Colonic mucosa (tissue), 4 donors: ENCODE measurements around the gene RAPGEF4. TPM values are rescaled to one million over a fixed set of nuclear protein-coding genes. Genes with fewer than 3 reads are reported as not detected.
A peak's percentile ranks its signal among the peaks of the same experiment; 100 is the strongest.

ENCODE experiments used
- DNase-seq: peaks from one replicate; pipeline ENCODE4 v3.0.0-alpha.2; 2020
- H3K27ac ChIP-seq: fragments of 200-600 bp; one replicate; pipeline ENCODE4 v1.8.0; 2021
- H3K27me3 ChIP-seq: fragments of 200-600 bp; one replicate; pipeline ENCODE4 v1.8.0; 2021
- H3K36me3 ChIP-seq: fragments of 200-600 bp; one replicate; pipeline ENCODE4 v1.8.0; 2021
- H3K4me1 ChIP-seq: fragments of 200-600 bp; one replicate; pipeline ENCODE4 v1.8.0; 2021; ENCODE audit warnings: mild to moderate bottlenecking
- H3K4me3 ChIP-seq: fragments of 200-600 bp; one replicate; pipeline ENCODE4 v1.8.0; 2021
- H3K9ac ChIP-seq, 2 donors: one replicate each; pipeline ENCODE4 v1.7.0; 2013; ENCODE audit warnings: control low read depth in 2 of 2, low read depth in 2 of 2, low read length in 2 of 2
- H3K9me3 ChIP-seq: fragments of 200-600 bp; one replicate; pipeline ENCODE4 v1.8.0; 2021
- intact Hi-C: fragments of 100-400 bp; cut with DNase I; formaldehyde crosslinking; loops from one replicate; pipeline ENCODE4 v1.14.1; 2022
- total RNA-seq, 2 donors: library from RNA; stranded (reverse); fragmentation: NEBNext Ultra II Directional in 1 of 2; extraction: Animal tissue kit (Norgen Biotek cat#: 25700) in 1 of 2; gene quantifications; one replicate each; pipeline ENCODE4 v1.2.1, GENCODE V29; 2021
- TF ChIP-seq, protein P1 (sequence below): fragments of 200-600 bp; IDR thresholded peaks from one replicate; pipeline ENCODE4 v1.8.0; 2022; ENCODE audit warnings: antibody characterized with exemption, mild to moderate bottlenecking
- donor health status: healthy.
- donor health status: DM: no; HTN: no; CAD: no.
- donor health status: DM: no; HTN: no; CAD: no.

Gene RAPGEF4
- total RNA-seq, 2 donors from 2014 or later = 1.3 to 1.5 TPM

DNA sequence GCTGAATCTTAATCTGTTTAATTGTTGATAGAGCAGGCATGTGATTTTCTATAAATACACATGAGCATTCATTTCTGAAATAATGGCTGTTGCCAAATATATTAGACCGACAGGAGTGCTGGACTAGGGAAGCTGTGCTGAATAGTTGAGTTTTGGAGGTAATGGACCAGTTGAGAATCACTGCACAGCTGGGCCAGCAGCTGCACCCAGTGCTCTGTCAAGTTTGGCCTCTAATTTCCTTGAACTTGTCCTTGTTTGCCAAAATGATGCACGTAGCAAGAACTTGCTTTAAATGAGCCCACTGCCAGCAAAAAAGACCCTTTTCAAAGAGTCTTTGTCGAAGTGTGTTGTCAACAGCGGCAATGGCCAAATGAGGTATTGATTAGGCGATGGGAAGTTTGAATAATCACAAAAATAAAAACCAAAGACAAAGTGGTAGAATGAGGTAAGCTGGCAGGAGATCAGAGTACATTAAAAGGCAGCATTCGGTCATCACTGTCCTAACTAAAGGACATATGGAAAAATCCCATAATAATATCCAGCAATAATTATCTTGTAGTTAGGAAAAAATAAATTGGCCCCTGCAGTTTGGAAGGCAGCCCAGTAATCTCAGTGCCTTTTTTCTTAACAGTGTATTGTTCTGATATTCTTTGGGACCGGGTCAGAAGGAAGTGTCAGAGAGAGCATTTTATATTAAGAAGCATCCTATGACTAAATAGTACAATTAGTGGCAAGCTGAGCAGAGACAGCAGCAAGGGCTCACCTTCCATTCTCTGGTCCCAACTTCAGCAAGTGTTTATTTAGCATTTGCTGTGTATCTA, 126.2 kb downstream of the RAPGEF4 start:
- no peaks in the 10 kb centered on the region for H3K36me3 ChIP-seq
- intact Hi-C loops = no loop called here
- no peak overlapping the region for H3K9ac ChIP-seq
- no peak for DNase-seq
- H3K9me3 ChIP-seq = no peaks in the 10 kb centered on the region
- no peak overlapping the region for H3K27ac ChIP-seq
- H3K4me3 ChIP-seq = no peak overlapping the region
- H3K4me1 ChIP-seq = no peaks in the 10 kb centered on the region
- H3K27me3 ChIP-seq = peaks cover 14% of the 10 kb centered on the region
- TF ChIP-seq, protein P1, sequence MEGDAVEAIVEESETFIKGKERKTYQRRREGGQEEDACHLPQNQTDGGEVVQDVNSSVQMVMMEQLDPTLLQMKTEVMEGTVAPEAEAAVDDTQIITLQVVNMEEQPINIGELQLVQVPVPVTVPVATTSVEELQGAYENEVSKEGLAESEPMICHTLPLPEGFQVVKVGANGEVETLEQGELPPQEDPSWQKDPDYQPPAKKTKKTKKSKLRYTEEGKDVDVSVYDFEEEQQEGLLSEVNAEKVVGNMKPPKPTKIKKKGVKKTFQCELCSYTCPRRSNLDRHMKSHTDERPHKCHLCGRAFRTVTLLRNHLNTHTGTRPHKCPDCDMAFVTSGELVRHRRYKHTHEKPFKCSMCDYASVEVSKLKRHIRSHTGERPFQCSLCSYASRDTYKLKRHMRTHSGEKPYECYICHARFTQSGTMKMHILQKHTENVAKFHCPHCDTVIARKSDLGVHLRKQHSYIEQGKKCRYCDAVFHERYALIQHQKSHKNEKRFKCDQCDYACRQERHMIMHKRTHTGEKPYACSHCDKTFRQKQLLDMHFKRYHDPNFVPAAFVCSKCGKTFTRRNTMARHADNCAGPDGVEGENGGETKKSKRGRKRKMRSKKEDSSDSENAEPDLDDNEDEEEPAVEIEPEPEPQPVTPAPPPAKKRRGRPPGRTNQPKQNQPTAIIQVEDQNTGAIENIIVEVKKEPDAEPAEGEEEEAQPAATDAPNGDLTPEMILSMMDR = no peak

- H3K9ac ChIP-seq = no peak overlapping the region
- no peaks in the 10 kb centered on the region for H3K4me1 ChIP-seq
- H3K27me3 ChIP-seq = peaks cover 14% of the 10 kb centered on the region
- TF ChIP-seq, protein P1 = no peak
- DNase-seq = no peak
- no peaks in the 10 kb centered on the region for H3K36me3 ChIP-seq
- intact Hi-C loops = no loop called here
- H3K27ac ChIP-seq = no peak overlapping the region
- H3K9me3 ChIP-seq = no peaks in the 10 kb centered on the region
- no peak overlapping the region for H3K4me3 ChIP-seq
Measured at GRCh38 chr2:172863341-172863740, 127.7 kb downstream of the RAPGEF4 start.

DNA sequence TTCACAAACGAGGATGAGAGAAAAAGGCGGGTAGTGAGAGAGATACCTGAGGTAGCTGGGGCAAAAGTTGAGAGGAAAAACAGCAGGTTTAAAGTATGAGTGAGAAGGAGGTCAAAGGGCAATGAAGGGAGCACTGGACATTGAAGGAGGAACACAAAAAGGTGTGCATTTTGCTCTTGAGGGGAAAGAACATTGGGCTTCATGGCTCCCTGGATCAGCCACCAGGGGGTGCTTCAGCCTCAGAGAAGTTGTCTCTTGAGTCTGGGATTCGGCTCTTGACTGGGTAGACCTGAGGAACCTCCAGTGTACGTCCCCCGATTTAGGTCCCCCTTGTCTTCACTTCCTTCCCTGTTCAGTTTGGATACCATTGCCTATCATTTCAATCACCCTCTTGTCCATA, 128.5 kb downstream of the RAPGEF4 start:
- Histone ChIP-seq H3K9ac (no peak overlapping the region), H3K27me3 (peaks cover 14% of the 10 kb centered on the region), H3K4me3 (no peak overlapping the region), H3K4me1 (no peaks in the 10 kb centered on the region), H3K9me3 (no peaks in the 10 kb centered on the region), H3K36me3 (no peaks in the 10 kb centered on the region), H3K27ac (no peak overlapping the region)
- TF ChIP-seq, protein P1 = peak; percentile 65
- DNase-seq = peak; percentile 54
- intact Hi-C loops = loop anchor here (2.0 kb wide), 1 partner anchor 67 kb away; no protein-coding TSS in a partner anchor

DNA sequence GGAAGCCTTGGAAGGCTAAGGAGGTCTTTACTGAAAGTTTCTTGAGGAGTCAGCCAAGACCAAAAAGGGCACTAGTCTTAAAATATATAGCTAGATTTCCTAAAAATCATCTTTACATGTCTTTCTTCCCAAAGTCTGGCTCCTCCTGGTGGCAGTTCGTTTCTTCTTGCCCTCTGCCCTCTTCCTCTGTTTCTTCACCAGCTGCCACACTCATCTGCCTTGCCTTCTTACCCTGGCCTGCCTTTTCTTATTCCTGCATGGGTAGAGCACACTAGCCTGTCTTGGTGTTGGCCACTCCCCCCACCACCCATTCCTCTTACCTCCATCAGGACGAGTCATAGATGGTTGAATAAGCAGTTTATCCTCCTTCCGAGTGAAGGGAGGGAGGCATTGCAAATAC, 129.8 kb downstream of the RAPGEF4 start:
- TF ChIP-seq, protein P1 = no peak

DNA sequence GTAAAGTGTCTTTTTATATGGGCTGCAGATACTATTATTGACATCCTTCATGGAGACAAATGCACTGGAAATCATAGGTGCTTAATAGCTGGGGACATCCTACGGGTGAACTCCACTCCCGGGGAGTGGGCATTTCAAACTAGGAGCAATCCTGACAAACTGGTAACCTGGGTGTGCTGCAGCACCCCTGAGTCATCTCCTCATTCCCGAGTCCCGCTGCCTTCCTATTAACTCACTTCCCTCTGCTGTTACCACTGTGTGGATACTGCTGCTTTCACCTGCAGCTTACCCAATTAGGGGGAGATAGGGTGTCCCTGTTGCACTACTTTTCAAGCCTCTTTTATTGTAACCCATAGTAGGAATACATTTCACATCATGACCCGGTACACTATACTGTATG, 134.2 kb downstream of the RAPGEF4 start:
- Histone ChIP-seq H3K9me3 (no peaks in the 10 kb centered on the region), H3K9ac (no peak overlapping the region), H3K4me1 (no peaks in the 10 kb centered on the region), H3K4me3 (no peak overlapping the region), H3K27me3 (no peaks in the 10 kb centered on the region), H3K36me3 (no peaks in the 10 kb centered on the region), H3K27ac (no peak overlapping the region)
- intact Hi-C loops = no loop called here
- TF ChIP-seq, protein P1 = no peak
- no peak for DNase-seq

More for the DNA sequence above, 129.8 kb downstream of the RAPGEF4 start:
- Histone ChIP-seq H3K27me3 (peaks cover 6% of the 10 kb centered on the region), H3K9me3 (no peaks in the 10 kb centered on the region), H3K27ac (no peak overlapping the region), H3K4me1 (no peaks in the 10 kb centered on the region), H3K9ac (no peak overlapping the region), H3K4me3 (no peak overlapping the region), H3K36me3 (no peaks in the 10 kb centered on the region)
- intact Hi-C loops = loop anchor here (2.0 kb wide), 1 partner anchor 65 kb away; no protein-coding TSS in a partner anchor
- no peak for DNase-seq
